Thymus (tissue), 11 donors: Measurements from ENCODE around the gene BEAN1. TPM values are rescaled to one million over a fixed set of nuclear protein-coding genes. Genes with fewer than 3 reads are reported as not detected.

Experiments used
- DNase-seq, 9 donors: peaks; one replicate each; pipeline ENCODE4 v3.0.0-alpha.2; 2013; ENCODE audit warnings: low spot score in 9 of 9, low read depth in 6 of 9, missing footprints in 1 of 9
- H3K27ac ChIP-seq, 2 donors: one replicate each; pipeline ENCODE4 v1.5.1; 2013; ENCODE audit warnings: control low read depth in 1 of 2, low read depth in 1 of 2, low read length in 1 of 2, mild to moderate bottlenecking in 1 of 2, moderate library complexity in 1 of 2
- H3K27me3 ChIP-seq, 2 donors: one replicate each; pipeline ENCODE4 v1.5.1; 2013; ENCODE audit warnings: low read length in 1 of 2; ENCODE audit not compliant: control insufficient read depth in 2 of 2, insufficient read depth in 1 of 2
- H3K36me3 ChIP-seq, 2 donors: one replicate each; pipeline ENCODE4 v1.5.1; 2013; ENCODE audit warnings: low read length in 1 of 2, mild to moderate bottlenecking in 1 of 2, moderate library complexity in 1 of 2; ENCODE audit not compliant: control insufficient read depth in 2 of 2, insufficient read depth in 2 of 2
- H3K4me1 ChIP-seq, 2 donors: one replicate each; pipeline ENCODE4 v1.5.1; 2013; ENCODE audit warnings: low read length in 2 of 2; ENCODE audit not compliant: control insufficient read depth in 2 of 2, insufficient read depth in 2 of 2
- H3K4me3 ChIP-seq, 2 donors: one replicate each; pipeline ENCODE4 v1.5.1; 2013; ENCODE audit warnings: low read length in 2 of 2, control low read depth in 1 of 2, mild to moderate bottlenecking in 1 of 2
- H3K9me3 ChIP-seq, 2 donors: one replicate each; pipeline ENCODE4 v1.5.1; 2013; ENCODE audit warnings: low read length in 1 of 2, mild to moderate bottlenecking in 1 of 2; ENCODE audit not compliant: control insufficient read depth in 2 of 2, insufficient read depth in 1 of 2
- WGBS: extraction: QIAGEN DNeasy Blood & Tissue Kit; methylation state at CpG from one replicate; pipeline ENCODE4 v1.1.7; 2013; 5-methylcytosine and 5-hydroxymethylcytosine counted together
- polyA plus RNA-seq: library from polyadenylated mRNA; stranded (reverse); fragments of 200-250 nt; gene quantifications from one replicate; pipeline ENCODE4 v1.2.3, GENCODE V29; 2013
- total RNA-seq: library from RNA; stranded (reverse); fragments of 120-200 nt; gene quantifications from one replicate; pipeline ENCODE4 v1.2.4, GENCODE V29; 2013
- donor health status: healthy.

BEAN1 gene
- total and polyA plus RNA-seq, 2 donors = 0.05 to 0.25 TPM

- Histone ChIP-seq H3K36me3 (no peaks in the 10 kb centered on the region), H3K4me3 (no peak overlapping the region), H3K27me3 (no peaks in the 10 kb centered on the region), H3K9me3 (no peaks in the 10 kb centered on the region), H3K4me1 (no peaks in the 10 kb centered on the region), H3K27ac (no peak overlapping the region)
- 96% methylated on average over 4 of the region's 4 CpGs for WGBS
- DNase-seq = no peak
Measured at GRCh38 chr16:66383551-66383950, 43.5 kb upstream of the BEAN1 start.

DNA sequence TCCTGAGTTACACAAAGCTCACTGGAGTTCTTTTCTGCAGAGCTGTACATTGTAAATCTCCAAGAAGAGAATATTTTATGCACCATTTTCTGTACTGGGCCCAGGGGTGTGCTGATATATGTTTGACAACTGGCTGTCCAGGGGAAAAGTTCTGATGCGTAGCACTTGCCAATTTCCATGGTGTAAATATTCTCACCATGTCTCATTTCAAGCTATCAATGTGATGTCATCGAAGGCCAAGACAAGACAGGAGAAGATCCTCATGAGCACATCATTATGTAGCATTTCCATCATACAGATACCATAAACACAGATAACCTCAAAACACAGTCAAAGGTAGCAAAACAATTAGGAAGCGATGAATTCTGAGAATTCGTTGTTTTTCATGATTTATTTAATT lies 41.7 kb upstream of the BEAN1 start:
- H3K36me3 ChIP-seq = no peaks in the 10 kb centered on the region
- H3K27ac ChIP-seq = no peak overlapping the region
- H3K4me3 ChIP-seq = no peak overlapping the region
- no peaks in the 10 kb centered on the region for H3K27me3 ChIP-seq
- no peaks in the 10 kb centered on the region for H3K9me3 ChIP-seq
- no peaks in the 10 kb centered on the region for H3K4me1 ChIP-seq
- DNase-seq = no peak
- 96% methylated on average over 4 of the region's 4 CpGs for WGBS

DNA sequence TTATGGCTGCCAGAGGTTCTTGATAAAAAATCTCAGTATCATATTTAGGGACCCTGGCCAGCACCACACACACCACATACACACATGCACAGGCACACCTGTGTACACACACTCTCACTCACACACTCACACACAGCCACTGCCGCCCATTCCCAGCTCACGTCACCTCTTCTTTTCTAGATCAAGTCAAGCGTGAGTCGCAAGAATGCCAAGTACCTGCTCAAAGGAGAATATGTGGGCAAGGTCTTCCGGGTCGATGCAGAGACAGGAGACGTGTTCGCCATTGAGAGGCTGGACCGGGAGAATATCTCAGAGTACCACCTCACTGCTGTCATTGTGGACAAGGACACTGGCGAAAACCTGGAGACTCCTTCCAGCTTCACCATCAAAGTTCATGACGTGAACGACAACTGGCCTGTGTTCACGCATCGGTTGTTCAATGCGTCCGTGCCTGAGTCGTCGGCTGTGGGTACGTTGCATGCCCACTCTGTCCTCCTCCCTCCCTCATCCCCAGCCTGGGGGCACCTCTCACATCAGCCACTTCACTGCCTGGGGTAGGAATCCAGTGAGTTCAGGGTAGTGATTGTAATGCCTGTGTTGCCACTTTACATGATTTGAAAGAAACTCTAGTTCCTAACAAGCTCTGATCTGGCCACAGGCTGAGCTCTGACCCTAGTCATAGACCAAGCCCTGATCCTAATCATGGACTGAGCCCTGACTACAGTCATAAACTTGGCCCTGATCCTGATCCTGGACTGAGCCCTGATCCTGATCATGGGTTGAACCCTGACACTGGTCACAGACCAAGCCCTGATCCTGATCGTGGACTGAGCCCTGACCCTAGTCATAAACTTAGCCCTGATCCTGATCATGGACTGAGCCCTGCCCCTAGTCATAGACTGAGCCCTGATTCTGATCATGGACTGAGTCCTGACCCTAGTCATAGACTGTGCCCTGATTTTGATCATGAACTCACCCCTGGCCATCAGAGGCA lies 40.2 kb upstream of the BEAN1 start:
- H3K27ac ChIP-seq = no peak overlapping the region
- DNase-seq = no peak
- H3K36me3 ChIP-seq = no peaks in the 10 kb centered on the region
- no peaks in the 10 kb centered on the region for H3K9me3 ChIP-seq
- H3K4me3 ChIP-seq = no peak overlapping the region
- H3K27me3 ChIP-seq = no peaks in the 10 kb centered on the region
- no peaks in the 10 kb centered on the region for H3K4me1 ChIP-seq
- WGBS = 91% methylated on average over 20 of the region's 20 CpGs

GRCh38 chr16:66387817-66388332 lies 39.2 kb upstream of the BEAN1 start:
- Histone ChIP-seq H3K9me3 (no peaks in the 10 kb centered on the region), H3K4me3 (no peak overlapping the region), H3K27ac (no peak overlapping the region), H3K36me3 (no peaks in the 10 kb centered on the region), H3K27me3 (no peaks in the 10 kb centered on the region), H3K4me1 (peaks cover 0 to 4% of the 10 kb centered on the region in 2 donors)
- WGBS = 89% methylated on average over 2 of the region's 2 CpGs
- DNase-seq = no peak

DNA sequence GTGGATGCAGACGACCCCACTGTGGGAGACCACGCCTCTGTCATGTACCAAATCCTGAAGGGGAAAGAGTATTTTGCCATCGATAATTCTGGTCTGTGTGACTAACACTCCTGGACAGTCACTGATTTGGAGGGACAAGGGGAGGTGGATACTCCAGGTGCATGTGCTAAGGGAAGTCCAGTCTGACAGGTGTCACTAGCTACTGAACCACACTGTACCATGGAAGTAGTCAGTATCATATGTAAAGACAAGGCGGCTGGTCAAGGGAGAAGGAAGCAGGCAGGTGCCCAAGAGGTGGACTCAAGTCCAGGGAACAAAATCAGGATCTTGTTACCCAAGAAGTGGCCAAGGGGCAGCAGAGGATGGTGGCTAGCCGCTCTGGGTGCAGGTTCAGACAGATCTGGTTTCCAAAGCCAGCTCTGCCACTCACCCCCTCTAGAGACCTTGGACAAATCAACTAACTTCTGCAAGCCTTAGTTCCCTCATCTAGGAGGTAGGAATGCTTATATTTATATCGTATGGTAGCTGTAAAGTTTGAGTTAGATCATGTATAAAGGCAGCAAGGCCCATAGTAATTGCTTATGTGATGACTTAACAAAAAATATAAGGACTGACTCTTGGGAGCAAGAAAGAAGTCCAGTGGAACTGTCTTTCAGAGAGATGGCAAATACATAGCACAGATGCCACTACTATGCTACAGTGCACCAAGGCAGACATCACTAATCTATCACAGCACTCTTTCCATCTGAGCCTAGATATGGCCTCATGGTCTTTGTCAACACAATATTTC lies 38.5 kb upstream of the BEAN1 start:
- H3K4me1 ChIP-seq = peaks cover 0 to 4% of the 10 kb centered on the region in 2 donors
- no peaks in the 10 kb centered on the region for H3K36me3 ChIP-seq
- DNase-seq = no peak
- H3K9me3 ChIP-seq = no peaks in the 10 kb centered on the region
- no peaks in the 10 kb centered on the region for H3K27me3 ChIP-seq
- H3K27ac ChIP-seq = no peak overlapping the region
- 96% methylated on average over 6 of the region's 6 CpGs for WGBS
- H3K4me3 ChIP-seq = no peak overlapping the region

GRCh38 chr16:66389256-66390176 lies 37.6 kb upstream of the BEAN1 start:
- no peak for DNase-seq
- 97% methylated on average over 13 of the region's 13 CpGs for WGBS

GRCh38 chr16:66390346-66391108 lies 36.6 kb upstream of the BEAN1 start:
- Histone ChIP-seq H3K9me3 (no peaks in the 10 kb centered on the region), H3K4me3 (no peak overlapping the region), H3K4me1 (peaks cover 0 to 4% of the 10 kb centered on the region in 2 donors), H3K27me3 (no peaks in the 10 kb centered on the region), H3K36me3 (no peaks in the 10 kb centered on the region), H3K27ac (no peak overlapping the region)
- no peak for DNase-seq
- 94% methylated on average over 14 of the region's 14 CpGs for WGBS

More at GRCh38 chr16:66389256-66390176, 37.6 kb upstream of the BEAN1 start:
- H3K27me3 ChIP-seq = no peaks in the 10 kb centered on the region
- H3K4me1 ChIP-seq = peaks cover 0 to 4% of the 10 kb centered on the region in 2 donors
- no peak overlapping the region for H3K4me3 ChIP-seq
- no peak overlapping the region for H3K27ac ChIP-seq
- H3K36me3 ChIP-seq = no peaks in the 10 kb centered on the region
- no peaks in the 10 kb centered on the region for H3K9me3 ChIP-seq
